Naive thymus-derived CD4-positive, alpha-beta T cell (primary cell): ENCODE data around the gene PRR18. TPM values are rescaled to one million over a fixed set of nuclear protein-coding genes. Genes with fewer than 3 reads are reported as not detected.
A peak's percentile ranks its signal among the peaks of the same experiment; 100 is the strongest.

ENCODE experiments used
- ATAC-seq: fragments of 150-1000 bp; cut with Tn5 transposase; 2 replicates; pipeline ENCODE4 v1.10.0; 2021; ENCODE audit warnings: mild to moderate bottlenecking, moderate library complexity
- CTCF ChIA-PET: fragments of 350-600 bp; sonication (Branson Sonifier 250); formaldehyde crosslinking; loops from one replicate; lab custom pipeline; 2021; ENCODE audit warnings: antibody characterized with exemption; lab: Charles Lee
- POLR2A ChIA-PET: fragments of 350-600 bp; sonication (Branson Sonifier 250); formaldehyde crosslinking; loops from one replicate; lab custom pipeline; 2021; ENCODE audit warnings: antibody characterized with exemption, inconsistent platforms; lab: Charles Lee
- DNase-seq, 9 donors: peaks; one replicate each; pipeline versions ENCODE4 v3.0.0 to v3.0.0-alpha.2; 2020 to 2022; ENCODE audit warnings: mixed read lengths in 1 of 9
- H3K27ac ChIP-seq: one replicate; pipeline ENCODE4 v1.7.0; 2013; ENCODE audit warnings: mild to moderate bottlenecking, low read depth, low read length, moderate library complexity
- H3K27me3 ChIP-seq, 2 donors: one replicate each; pipeline ENCODE4 v1.7.0; 2013; ENCODE audit warnings: low read length in 2 of 2, mild to moderate bottlenecking in 2 of 2, moderate library complexity in 2 of 2; ENCODE audit not compliant: control insufficient read depth in 2 of 2, insufficient read depth in 2 of 2
- H3K36me3 ChIP-seq, 3 experiments: 1 replicate in 2 of 3; 2 replicates in 1 of 3; pipeline ENCODE4 v1.7.0; 2013; ENCODE audit warnings: low read length in 3 of 3, mild to moderate bottlenecking in 3 of 3, moderate library complexity in 1 of 3; ENCODE audit not compliant: insufficient read depth in 3 of 3, control insufficient read depth in 2 of 3
- H3K4me1 ChIP-seq, 2 donors: one replicate each; pipeline ENCODE4 v1.7.0; 2013; ENCODE audit warnings: low read length in 2 of 2, mild to moderate bottlenecking in 2 of 2, moderate library complexity in 1 of 2; ENCODE audit not compliant: control insufficient read depth in 2 of 2, insufficient read depth in 2 of 2
- H3K4me3 ChIP-seq: 2 replicates; pipeline ENCODE4 v1.7.0; 2013; ENCODE audit warnings: mild to moderate bottlenecking, low read length
- H3K9me3 ChIP-seq, 3 experiments: 1 replicate in 2 of 3; 2 replicates in 1 of 3; pipeline ENCODE4 v1.7.0; 2013; ENCODE audit warnings: low read length in 3 of 3; ENCODE audit not compliant: control insufficient read depth in 2 of 3
- H3K27ac Mint-ChIP-seq, 9 donors: one replicate each; pipeline ENCODE4 v1.8.0; 2020 to 2022; ENCODE audit warnings: mixed read lengths in 9 of 9, mild to moderate bottlenecking in 8 of 9, moderate library complexity in 5 of 9, inconsistent platforms in 2 of 9
- H3K27me3 Mint-ChIP-seq, 5 donors: one replicate each; pipeline ENCODE4 v1.8.0; 2021 to 2022; ENCODE audit warnings: mixed read lengths in 5 of 5, mild to moderate bottlenecking in 1 of 5
- H3K36me3 Mint-ChIP-seq, 5 donors: one replicate each; pipeline ENCODE4 v1.8.0; 2020 to 2022; ENCODE audit warnings: mixed read lengths in 5 of 5, mild to moderate bottlenecking in 3 of 5, inconsistent platforms in 1 of 5
- H3K4me1 Mint-ChIP-seq, 7 donors: one replicate each; pipeline ENCODE4 v1.8.0; 2020 to 2022; ENCODE audit warnings: mixed read lengths in 7 of 7, mild to moderate bottlenecking in 3 of 7, inconsistent platforms in 1 of 7
- H3K4me3 Mint-ChIP-seq, 10 donors: one replicate each; pipeline ENCODE4 v1.8.0; 2020 to 2022; ENCODE audit warnings: mild to moderate bottlenecking in 10 of 10, mixed read lengths in 10 of 10, moderate library complexity in 6 of 10, inconsistent platforms in 2 of 10
- H3K9me3 Mint-ChIP-seq, 11 donors: one replicate each; pipeline ENCODE4 v1.8.0; 2020 to 2022; ENCODE audit warnings: mixed read lengths in 11 of 11, mild to moderate bottlenecking in 4 of 11, inconsistent platforms in 1 of 11, moderate library complexity in 1 of 11
- intact Hi-C, 2 donors: fragments of 100-400 bp; cut with micrococcal nuclease; formaldehyde crosslinking; loops; one replicate each; pipeline ENCODE4 v1.15.1; 2023
- polyA plus RNA-seq, 2 donors: library from polyadenylated mRNA; unstranded; fragments of 300-500 nt; fragmentation: Illumina TruSeq; gene quantifications; one replicate each; pipeline ENCODE4 v1.2.3, GENCODE V29; 2021
- total RNA-seq, 6 experiments: library from RNA in 5 of 6; stranded (reverse) in 5 of 6; gene quantifications; 1 replicate in 5 of 6; 2 replicates in 1 of 6; pipeline ENCODE4 v1.2.3 and lab custom pipeline; 2021 to 2026

PRR18 gene
- total and polyA plus RNA-seq, 7 experiments from 2014 or later = not detected

DNA sequence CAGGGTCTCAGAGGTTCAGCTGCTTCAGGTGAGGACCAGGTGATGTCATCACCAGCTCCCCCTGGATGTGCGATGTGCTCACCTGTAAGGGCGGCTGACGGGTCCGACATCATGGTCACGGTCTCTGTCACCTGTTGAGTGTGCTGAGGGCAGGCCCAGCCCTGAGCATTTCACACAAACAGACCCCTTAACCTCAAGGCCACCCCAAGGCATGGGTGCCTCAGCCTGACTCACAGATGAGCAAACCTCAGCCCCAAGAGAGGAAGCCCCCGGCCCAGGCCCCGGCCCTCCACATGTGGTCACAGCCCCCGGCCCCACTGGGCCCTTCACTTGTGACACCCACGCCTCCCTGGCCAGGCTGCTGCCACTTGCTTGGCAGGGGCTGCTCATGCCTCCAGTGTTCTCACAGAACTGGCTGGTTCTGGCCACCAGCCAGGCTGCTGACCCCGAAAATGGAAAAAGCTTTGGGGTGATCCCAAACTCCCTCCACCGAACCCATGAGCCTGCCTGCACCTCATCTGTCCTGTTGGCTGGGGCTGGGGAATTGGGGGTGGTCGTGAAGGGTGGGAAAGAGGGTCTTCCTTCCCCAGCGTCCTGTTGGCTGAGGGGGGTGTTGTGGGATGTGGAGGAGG is 33.3 kb downstream of the PRR18 start:
- H3K9me3 ChIP-seq = no peaks in the 10 kb centered on the region
- DNase-seq (no peak), ATAC-seq (no peak)
- H3K4me1 ChIP-seq = peaks cover 0 to 4% of the 10 kb centered on the region in 2 donors
- no peak overlapping the region for H3K4me3 ChIP-seq
- CTCF ChIA-PET = interaction anchor here (2.1 kb wide), 1 partner anchor 125 kb away, joined by 10 read pairs; no protein-coding TSS in a partner anchor
- POLR2A ChIA-PET = interaction anchor here (0.8 kb wide), 1 partner anchor 130 kb away, joined by 3 read pairs; no protein-coding TSS in a partner anchor
- H3K27me3 ChIP-seq = no peaks in the 10 kb centered on the region
- H3K36me3 Mint-ChIP-seq = no peaks in the 10 kb centered on the region
- intact Hi-C loops = loop anchor here (1.0 to 5.0 kb wide), 9 partner anchors 16 to 512 kb away; partner anchors contain the start of genes MPC1 (in 1 of the 2) and SFT2D1 (in 1 of the 2)
- H3K27ac Mint-ChIP-seq = peak overlapping the region in 2 of 9 donors; percentile 18 to 36
- no peak overlapping the region for H3K27ac ChIP-seq
- peaks cover 0 to 15% (median 0%) of the 10 kb centered on the region in 5 donors for H3K27me3 Mint-ChIP-seq
- no peak overlapping the region for H3K4me3 Mint-ChIP-seq
- H3K36me3 ChIP-seq = no peaks in the 10 kb centered on the region
- no peaks in the 10 kb centered on the region for H3K9me3 Mint-ChIP-seq
- H3K4me1 Mint-ChIP-seq = peaks cover 0 to 7% (median 6%) of the 10 kb centered on the region in 7 donors

DNA sequence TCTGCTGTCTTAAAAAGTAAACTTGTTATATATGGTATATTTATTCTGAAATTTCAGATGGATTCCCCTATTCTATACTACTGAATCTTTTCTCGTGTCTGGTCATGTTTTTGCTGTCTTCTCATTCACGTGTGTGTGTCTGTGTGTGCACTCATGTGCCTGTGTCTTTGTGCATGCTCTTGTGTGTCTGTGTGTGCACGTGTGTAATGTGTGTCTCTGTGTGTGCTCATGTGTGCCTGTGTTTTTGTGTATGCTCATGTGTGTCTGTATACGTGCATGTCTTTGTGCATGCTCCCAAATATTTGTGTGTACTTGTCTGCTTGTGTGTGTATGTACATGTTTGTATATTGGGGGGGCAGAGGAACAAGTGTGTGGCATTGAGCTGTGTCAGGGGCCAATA is 34.0 kb downstream of the PRR18 start:
- CTCF ChIA-PET = interaction anchor here (2.1 kb wide), 1 partner anchor 126 kb away, joined by 10 read pairs; no protein-coding TSS in a partner anchor
- no peak overlapping the region for H3K27ac ChIP-seq
- H3K4me1 ChIP-seq = peaks cover 0 to 4% of the 10 kb centered on the region in 2 donors
- Mint-ChIP-seq H3K4me3 (no peak overlapping the region), H3K27ac (peak overlapping the region in 2 of 9 donors; percentile 9 to 18), H3K36me3 (no peaks in the 10 kb centered on the region), H3K27me3 (peaks cover 0 to 15% (median 0%) of the 10 kb centered on the region in 5 donors), H3K4me1 (peaks cover 0 to 7% (median 6%) of the 10 kb centered on the region in 7 donors), H3K9me3 (no peaks in the 10 kb centered on the region)
- no peaks in the 10 kb centered on the region for H3K9me3 ChIP-seq
- intact Hi-C loops = no loop called here
- H3K36me3 ChIP-seq = no peaks in the 10 kb centered on the region
- no peak for ATAC-seq
- no peak for DNase-seq
- POLR2A ChIA-PET = interaction anchor here (0.8 kb wide), 1 partner anchor 130 kb away, joined by 3 read pairs; no protein-coding TSS in a partner anchor
- H3K27me3 ChIP-seq = no peaks in the 10 kb centered on the region
- H3K4me3 ChIP-seq = no peak overlapping the region

DNA sequence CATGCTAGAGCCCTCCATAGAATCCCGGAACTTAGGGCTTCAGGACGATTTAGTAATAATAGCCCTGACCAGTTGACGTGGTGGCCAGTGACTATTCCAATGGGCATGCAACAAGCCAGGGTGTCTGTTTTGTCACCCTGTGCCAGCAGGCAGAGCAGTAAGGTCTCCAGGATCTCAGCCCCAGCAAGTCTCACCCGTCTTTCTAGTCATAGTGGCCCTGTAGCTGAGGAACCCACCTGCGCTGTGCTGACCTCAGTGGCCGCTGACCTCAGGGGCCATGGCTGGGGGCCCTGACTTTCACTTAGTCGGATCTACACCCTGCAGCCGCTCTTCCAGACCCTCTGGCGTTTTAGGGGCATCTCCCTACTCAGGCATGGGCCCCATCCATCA is 36.8 kb downstream of the PRR18 start:
- no peaks in the 10 kb centered on the region for H3K9me3 Mint-ChIP-seq
- no peaks in the 10 kb centered on the region for H3K36me3 Mint-ChIP-seq
- peaks cover 0 to 7% (median 6%) of the 10 kb centered on the region in 7 donors for H3K4me1 Mint-ChIP-seq
- Histone ChIP-seq H3K4me1 (peaks cover 0 to 4% of the 10 kb centered on the region in 2 donors), H3K36me3 (no peaks in the 10 kb centered on the region), H3K27me3 (no peaks in the 10 kb centered on the region), H3K4me3 (no peak overlapping the region), H3K9me3 (no peaks in the 10 kb centered on the region), H3K27ac (no peak overlapping the region)
- H3K27ac Mint-ChIP-seq = no peak overlapping the region
- CTCF ChIA-PET = no interaction called here
- no peak overlapping the region for H3K4me3 Mint-ChIP-seq
- POLR2A ChIA-PET = no interaction called here
- ATAC-seq (no peak), DNase-seq (no peak)
- intact Hi-C loops = no loop called here
- peaks cover 0 to 20% (median 0%) of the 10 kb centered on the region in 5 donors for H3K27me3 Mint-ChIP-seq

DNA sequence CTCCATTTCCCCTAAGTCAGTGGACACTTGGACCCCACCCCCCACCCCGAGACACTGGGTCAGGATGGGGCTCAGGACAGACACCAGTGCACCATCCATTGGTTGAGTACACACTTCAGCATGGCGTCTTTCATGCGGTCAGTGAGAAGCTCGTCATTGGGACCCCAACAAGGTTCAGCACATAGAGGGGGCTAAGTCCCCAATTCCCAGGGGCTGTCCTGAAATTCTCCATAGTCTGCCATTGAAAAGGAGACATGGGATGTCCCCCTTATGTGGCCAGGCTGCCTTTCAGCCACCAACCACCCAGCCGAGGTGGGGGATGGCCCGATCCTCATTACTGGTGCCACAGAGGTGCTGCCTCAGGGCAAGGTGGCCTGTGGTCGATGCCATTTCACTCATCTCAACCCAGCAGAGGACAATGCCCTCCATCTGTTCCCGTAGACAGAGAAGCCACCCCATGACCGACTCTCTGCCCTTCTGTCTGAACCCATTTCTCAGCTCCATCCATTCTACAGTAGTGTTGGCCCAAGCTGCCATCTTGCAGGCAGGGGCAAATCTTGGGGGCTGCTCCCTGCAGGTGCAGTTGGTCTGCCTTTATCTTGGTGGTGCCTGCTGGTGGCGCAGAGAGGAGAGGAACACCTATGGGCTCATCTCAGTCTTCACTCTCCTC is 37.4 kb downstream of the PRR18 start:
- no peaks in the 10 kb centered on the region for H3K9me3 ChIP-seq
- Mint-ChIP-seq H3K36me3 (no peaks in the 10 kb centered on the region), H3K27ac (no peak overlapping the region), H3K4me1 (peaks cover 0 to 5% (median 4%) of the 10 kb centered on the region in 7 donors), H3K9me3 (no peaks in the 10 kb centered on the region), H3K4me3 (no peak overlapping the region), H3K27me3 (peaks cover 0 to 17% (median 0%) of the 10 kb centered on the region in 5 donors)
- no peak overlapping the region for H3K4me3 ChIP-seq
- intact Hi-C loops = no loop called here
- H3K27ac ChIP-seq = no peak overlapping the region
- no peaks in the 10 kb centered on the region for H3K27me3 ChIP-seq
- ATAC-seq (no peak), DNase-seq (no peak)
- ChIA-PET POLR2A (no interaction called here), CTCF (no interaction called here)
- H3K36me3 ChIP-seq = no peaks in the 10 kb centered on the region
- H3K4me1 ChIP-seq = peaks cover 0 to 2% of the 10 kb centered on the region in 2 donors

DNA sequence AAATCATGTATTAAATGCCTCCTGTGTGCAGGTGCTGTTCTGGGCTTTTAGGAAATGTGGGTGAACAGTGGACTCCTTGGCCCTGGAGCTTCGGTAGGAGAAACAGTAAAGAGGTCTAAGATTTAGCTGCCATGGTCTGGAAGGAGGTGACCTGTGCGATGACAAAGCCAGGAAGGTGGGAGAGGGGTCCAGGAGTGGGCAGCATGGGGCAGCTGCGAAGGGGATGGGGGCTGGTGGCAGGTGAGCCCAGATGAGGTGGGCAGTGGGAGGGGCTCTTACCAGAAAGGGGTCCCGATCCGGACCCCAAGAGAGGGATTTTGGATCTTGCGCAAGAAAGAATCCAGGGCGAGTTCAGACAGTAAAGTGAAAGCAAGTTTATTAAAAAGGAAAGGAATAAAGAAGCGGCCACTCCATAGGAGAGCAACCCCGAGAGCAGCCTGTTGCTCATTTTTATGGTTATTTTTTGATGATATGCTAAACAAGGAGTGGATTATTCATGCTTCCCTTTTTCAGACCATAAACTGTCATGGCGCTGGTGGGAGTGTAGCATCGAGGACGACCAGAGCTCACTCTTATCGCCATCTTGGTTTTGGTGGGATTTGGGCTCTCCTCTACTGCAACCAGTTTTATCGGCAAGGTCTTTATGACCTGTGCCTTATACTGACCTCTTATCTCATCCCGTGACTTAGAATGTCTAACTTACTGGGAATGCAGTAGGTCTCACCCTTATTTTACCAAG is 38.7 kb downstream of the PRR18 start:
- intact Hi-C loops = no loop called here
- Mint-ChIP-seq H3K27me3 (peaks cover 0 to 17% (median 0%) of the 10 kb centered on the region in 5 donors), H3K27ac (peak overlapping the region in 1 of 9 donors; percentile 47), H3K36me3 (no peaks in the 10 kb centered on the region), H3K4me1 (no peaks in the 10 kb centered on the region), H3K4me3 (no peak overlapping the region), H3K9me3 (no peaks in the 10 kb centered on the region)
- POLR2A ChIA-PET = no interaction called here
- H3K27me3 ChIP-seq = no peaks in the 10 kb centered on the region
- DNase-seq (no peak), ATAC-seq (no peak)
- no peak overlapping the region for H3K4me3 ChIP-seq
- no peaks in the 10 kb centered on the region for H3K9me3 ChIP-seq
- H3K36me3 ChIP-seq = no peaks in the 10 kb centered on the region
- H3K27ac ChIP-seq = no peak overlapping the region
- CTCF ChIA-PET = interaction anchor here (0.8 kb wide), 1 partner anchor 11 kb away, joined by 3 read pairs; no protein-coding TSS in a partner anchor
- no peaks in the 10 kb centered on the region for H3K4me1 ChIP-seq

DNA sequence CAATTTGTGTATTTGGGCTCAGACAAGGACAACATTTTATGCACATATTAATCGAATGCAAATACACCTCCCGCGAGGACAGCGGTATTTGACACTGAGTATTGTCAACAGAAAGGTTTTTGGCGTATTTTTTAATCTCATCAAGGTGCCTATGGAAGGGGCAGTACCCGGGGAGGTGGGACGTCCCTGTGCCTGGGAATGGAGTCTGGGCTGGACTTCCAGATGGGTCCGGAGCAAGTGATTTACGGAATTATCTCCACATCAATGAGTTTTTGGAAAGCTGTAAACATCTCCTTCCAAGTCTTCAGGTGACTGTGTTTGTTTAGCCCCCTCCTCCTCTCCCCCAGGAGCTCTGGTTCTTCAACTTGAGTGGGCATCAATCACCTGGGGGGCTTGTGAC is 39.8 kb downstream of the PRR18 start:
- CTCF ChIA-PET = interaction anchor here (0.8 kb wide), 1 partner anchor 10 kb away, joined by 3 read pairs; no protein-coding TSS in a partner anchor
- H3K9me3 ChIP-seq = no peaks in the 10 kb centered on the region
- DNase-seq (no peak), ATAC-seq (no peak)
- Mint-ChIP-seq H3K36me3 (no peaks in the 10 kb centered on the region), H3K27ac (no peak overlapping the region), H3K4me3 (no peak overlapping the region), H3K27me3 (peaks cover 0 to 22% (median 0%) of the 10 kb centered on the region in 5 donors), H3K9me3 (no peaks in the 10 kb centered on the region), H3K4me1 (no peaks in the 10 kb centered on the region)
- POLR2A ChIA-PET = no interaction called here
- H3K4me1 ChIP-seq = no peaks in the 10 kb centered on the region
- no peak overlapping the region for H3K27ac ChIP-seq
- H3K36me3 ChIP-seq = no peaks in the 10 kb centered on the region
- no peak overlapping the region for H3K4me3 ChIP-seq
- intact Hi-C loops = no loop called here
- no peaks in the 10 kb centered on the region for H3K27me3 ChIP-seq
